Inferior parietal cortex (tissue), 1 donor: ENCODE results near the gene SLC16A2.
"Not testable (repeated sequence)": the region's sequence is repeated elsewhere in the genome, so short reads cannot be mapped to it uniquely, and the experiment has no call there.

ENCODE experiments used
- DNase-seq: peaks from one replicate; pipeline ENCODE4 v3.0.0-alpha.2; 2016; ENCODE audit errors: extremely low spot score

Gene SLC16A2

DNA sequence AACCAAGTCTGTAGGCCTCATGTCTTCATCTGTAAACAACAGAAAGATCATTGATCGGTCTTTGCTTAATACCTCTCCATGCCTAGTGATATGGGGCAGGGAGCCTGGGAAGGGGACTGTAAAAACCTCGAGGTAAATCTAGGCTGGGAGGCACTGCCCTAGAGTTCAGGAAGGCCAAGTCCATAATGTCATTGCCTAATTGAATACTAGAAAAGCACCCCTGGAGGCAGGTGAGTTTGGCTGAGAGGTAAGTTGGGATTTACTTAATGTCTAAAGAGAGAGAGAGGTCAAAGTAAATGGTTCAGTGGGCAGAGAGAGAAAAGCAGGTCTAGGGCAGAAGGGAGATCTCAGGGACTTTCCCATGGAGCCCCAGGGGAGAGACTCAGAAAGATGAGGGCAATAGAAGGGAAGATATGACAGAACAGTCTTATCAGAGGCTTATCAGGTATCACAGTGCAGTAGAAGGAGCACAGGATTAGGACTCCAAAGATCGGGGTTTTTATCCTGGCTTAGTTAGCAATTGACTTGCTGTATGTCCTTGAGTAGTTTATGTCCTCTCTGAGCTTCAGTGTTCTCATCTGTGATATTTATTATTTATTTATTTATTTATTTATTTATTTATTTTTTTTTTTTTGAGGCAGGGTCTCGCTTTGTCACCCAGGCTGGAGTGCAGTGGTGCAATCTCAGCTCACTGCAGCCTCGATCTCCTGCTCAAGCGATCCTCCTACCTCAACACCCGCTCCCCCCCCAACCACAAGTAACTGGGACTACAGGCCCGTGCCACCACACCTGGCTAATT lies 85.2 kb downstream of the SLC16A2 start:
- no peak for DNase-seq

DNA sequence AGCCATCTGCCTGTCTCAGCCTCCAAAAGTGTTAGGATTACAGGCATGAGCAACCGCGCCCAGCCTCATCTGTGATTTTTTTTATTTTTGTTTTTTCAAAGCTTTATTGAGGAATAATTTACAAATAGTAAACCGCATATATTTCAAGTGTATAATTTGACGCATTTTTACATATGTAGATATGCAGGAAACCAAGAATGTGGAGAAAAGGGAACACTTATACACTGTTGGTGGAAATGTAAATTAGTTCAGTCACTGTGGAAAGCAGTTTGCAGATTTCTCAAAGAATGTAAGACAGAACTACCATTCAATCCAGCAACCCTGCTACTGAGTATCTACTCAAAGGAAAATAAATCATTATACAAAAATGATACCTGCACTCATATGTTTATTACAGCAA lies 85.9 kb downstream of the SLC16A2 start:
- DNase-seq, result no peak

DNA sequence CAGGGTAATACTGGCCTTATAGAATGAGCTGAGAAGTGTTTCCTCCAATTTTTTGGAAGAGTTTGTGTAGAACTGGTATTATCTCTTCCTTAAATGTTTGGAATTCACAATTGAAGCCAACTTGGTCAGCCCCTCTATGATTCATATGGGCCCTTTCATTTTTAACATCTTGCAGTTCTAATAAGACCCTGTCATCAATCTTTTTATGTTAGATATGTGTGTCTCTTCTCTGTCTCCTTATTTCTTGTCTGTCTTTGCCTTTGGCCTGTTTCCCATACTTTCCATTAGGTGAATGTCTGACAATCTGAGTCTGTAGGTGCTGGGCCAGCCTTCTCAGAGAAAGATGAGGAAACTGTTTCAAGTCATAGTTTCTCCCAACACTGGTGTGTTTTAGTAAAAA lies 88.7 kb downstream of the SLC16A2 start:
- DNase-seq, result no peak

DNA sequence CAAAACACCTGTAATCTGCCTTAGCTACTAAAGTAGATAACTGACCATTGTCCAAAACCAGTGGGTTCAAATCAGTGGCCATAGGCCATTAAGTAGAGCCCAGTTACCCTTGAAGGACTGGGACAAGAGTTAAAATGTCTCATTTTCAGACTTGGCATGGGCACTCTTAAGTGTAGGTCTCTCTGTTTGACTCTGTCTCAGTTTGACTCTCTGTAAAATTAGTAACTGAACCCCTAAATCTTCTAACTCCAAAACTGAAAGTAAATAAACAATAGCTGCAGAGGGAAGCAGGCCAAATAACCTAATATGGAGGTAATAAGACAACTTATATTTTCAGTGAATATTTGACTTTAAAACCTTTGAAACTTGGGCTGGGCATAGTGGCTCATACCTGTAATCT lies 89.1 kb downstream of the SLC16A2 start:
- no peak for DNase-seq

DNA sequence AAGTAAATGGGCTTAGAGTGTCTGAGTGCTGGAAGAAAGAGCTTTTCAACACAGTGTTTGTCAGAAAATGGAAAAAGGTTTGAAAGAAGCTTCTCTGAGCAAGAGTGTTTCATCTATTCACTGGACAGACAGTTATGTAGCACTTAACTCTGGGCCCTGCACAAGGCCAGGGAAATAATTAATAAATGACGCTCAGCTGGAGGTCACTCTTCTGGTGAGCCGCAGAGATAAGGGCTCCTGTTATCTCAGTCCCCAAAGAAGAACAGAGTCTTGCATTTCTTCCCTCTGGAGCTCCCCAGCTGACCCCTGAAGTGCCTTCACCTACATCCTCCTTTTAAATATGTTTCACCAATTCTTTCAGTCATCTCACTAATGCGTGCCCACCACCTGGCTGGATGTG lies 90.4 kb downstream of the SLC16A2 start:
- DNase-seq, result no peak

DNA sequence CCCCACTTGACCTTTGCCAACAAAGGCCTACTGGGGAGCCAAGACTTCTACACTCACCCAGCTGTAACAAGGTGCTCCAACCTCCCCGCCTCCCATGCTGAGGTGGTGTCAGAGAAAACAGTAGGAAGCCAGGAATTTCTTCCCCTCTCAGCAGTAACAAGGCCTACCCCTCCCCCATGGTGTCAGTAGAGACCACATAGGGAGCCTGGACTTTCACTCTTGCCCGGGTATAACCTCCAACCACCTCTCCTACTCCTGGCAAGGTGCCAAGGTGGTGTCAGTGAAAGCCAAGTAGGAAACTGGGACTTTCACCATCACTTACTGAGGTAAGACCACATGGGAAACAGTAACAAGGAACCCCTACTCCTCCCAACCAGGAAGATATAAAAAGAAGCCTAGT lies 93.1 kb downstream of the SLC16A2 start:
- no peak for DNase-seq

DNA sequence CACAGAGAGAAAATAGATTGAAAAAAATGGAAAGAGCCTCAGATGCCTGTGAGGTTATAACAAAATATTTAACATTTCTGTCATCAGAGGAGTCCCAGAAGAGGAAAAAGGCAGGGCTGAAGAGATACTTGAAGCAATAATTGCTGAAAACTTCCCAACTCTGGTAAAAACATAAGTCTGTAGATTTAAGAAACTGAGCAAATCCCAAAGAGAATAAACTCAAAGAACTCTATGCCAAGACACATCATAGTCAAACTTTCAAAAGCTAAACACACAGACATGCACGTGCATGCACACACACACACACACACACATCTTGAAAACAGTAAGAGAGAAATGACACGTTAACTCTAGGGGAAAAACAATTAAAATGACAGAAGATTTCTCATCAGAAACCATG lies 94.1 kb downstream of the SLC16A2 start:
- no peak for DNase-seq

DNA sequence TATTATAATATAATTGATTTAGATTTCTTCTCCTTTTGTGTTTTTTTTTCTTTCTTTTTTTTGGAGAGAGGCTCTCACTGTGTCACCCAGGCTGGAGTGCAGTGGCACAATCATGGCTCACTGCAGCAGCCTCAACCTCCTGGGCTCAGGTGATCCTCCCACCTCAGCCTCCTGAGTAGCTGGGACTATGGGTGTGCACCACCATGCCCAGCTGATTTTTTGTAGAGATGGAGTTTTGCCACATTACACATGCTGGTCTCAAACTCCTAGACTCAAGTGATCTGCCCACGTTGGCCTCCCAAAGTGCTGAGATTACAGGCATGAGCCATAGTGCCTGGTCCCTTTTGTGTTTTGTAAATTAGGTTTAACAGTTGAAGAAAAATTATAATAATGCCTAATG lies 94.7 kb downstream of the SLC16A2 start:
- DNase-seq, result not testable (repeated sequence)

DNA sequence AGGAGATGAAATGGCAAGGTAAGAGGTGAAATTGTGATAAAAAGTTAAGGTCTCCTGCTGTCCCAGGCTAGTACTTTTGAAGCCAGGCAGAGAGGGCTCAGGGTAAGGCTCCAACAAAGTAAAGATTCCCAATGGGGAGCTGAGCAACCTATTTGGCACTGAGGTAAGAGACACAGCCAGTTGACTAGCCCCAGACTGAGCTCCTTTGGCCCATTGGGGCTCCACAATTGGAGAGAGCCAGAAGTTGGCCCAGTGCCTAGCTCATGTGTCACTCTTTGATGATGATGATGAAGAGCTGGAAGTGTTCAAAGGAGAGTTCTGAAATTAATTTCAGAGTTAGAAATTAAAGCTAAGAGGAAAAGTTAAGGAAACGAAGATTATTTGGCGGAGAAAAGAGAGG lies 98.6 kb downstream of the SLC16A2 start:
- DNase-seq, result no peak

DNA sequence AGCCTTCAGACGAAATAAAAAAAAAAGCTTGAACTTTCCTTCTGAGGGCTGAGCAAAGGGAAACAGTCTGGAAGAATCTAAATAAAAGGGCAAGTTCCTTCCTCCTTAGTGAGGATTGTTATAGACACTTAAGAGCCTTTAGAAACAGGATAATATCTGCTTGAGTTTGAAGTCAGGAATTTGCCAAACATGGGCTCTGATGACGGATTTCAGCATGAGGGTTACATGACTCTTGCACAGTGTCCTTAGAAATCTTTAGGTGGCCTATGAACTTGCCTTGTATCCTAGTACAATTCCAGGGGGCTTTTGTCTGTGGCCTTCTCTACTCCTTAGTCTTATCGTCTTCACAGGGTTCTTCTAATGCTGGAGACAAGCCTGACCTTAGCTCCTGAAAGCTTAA lies 99.0 kb downstream of the SLC16A2 start:
- no peak for DNase-seq

DNA sequence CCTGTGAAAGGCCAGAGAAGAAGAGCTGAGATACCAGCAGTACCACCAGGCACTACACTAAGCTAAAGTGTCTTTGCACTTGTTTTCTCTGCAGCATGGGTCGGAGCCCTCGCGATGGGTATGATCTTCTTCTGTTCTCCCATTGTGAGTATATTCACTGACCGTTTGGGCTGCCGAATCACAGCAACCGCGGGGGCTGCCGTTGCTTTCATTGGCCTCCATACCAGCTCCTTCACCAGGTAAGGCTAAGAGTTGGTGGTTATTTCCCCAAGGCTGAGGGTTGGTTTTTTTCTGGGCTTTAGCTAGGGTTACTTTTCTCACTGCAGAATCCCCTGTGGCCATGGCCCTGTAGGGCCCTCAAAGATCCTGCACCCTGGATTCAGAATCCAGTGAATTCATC lies 99.6 kb downstream of the SLC16A2 start:
- DNase-seq, result no peak

DNA sequence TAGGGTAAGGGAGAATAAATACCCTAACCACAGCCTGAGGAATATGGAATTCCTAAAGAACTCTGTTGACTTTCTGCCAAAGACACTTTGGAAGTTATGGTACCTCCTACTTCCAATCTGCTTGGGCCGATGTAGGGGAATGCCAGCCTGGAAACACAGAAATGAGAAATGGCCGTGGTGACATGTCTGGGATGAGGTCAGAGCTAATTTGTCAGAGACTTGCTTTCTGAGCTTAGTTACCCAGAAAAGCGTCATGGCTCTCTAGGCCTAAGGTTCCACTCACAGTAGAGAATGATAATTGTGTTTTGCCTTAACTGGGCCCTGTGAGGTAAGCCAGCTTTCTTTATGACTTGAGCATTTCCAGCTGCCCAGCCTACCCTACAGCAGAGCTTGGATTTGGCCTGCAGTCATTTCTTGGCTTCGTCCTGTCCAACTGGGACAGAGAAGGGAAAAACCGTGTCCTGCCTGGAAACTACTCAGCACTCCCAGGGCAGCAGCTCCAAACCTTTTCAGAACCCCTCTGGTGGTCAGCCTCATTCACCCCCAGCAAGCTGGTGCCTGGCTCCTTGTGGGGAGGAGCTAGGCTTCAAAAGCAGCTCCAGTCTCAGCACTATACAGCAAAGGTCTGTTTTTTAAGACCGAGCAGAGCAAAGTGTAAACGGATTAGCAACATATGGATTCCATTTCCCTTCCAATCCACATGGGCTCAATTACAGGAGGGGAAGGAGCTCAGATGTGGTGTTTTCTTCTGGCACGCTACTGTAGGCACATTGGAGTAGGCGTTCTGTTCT lies 100.9 kb downstream of the SLC16A2 start:
- no peak for DNase-seq

DNA sequence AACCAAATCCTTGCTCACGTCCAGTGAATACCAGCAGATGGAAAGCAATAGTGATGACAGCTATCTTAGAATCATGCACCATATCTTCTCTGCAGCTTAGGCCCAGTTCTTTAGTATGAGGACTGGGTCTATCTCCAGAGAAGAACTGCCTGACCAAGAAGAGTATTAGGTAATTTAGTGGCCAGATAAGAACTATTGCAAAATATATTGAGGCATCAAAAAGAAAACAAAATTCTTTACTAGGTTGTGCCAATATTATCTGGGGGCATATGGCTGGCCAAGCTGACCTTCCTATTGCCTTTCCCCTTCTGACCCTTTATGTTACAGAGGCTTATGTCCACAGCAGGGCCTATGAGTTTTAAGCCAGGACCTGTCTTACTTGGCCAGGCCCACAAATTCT lies 101.9 kb downstream of the SLC16A2 start:
- DNase-seq, result no peak

DNA sequence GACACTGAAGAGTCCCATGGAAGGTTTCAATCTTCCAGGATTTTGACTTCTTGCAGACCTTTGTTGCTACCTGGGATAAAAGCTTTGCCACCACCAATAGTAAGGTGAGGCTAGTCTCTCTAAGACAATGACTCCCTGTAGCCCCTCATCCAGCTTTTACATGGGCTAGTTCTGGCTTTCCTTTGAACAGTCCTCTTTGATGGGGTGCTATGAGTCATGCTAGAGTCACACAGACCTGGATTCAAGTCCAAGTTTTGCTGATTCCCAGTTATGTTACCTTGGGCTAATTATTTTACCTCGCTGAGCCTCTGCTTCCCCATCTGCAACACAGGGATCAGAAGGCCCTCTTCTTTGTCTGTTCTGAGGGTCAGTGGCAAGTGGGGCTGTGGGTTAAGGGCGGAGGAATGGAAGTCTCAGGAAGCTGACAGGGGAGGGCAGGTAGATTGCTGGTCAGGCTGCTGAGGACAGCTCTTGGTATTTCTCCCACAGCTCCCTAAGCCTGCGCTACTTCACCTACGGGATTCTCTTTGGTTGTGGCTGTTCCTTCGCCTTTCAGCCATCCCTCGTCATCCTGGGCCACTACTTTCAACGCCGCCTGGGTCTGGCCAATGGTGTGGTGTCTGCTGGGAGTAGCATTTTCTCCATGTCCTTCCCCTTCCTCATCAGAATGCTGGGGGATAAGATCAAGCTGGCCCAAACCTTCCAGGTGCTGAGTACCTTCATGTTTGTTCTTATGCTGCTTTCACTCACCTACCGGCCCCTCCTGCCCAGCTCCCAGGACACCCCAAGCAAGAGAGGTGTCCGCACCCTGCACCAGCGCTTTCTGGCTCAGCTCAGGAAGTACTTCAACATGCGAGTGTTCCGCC lies 102.8 kb downstream of the SLC16A2 start:
- DNase-seq, result no peak

DNA sequence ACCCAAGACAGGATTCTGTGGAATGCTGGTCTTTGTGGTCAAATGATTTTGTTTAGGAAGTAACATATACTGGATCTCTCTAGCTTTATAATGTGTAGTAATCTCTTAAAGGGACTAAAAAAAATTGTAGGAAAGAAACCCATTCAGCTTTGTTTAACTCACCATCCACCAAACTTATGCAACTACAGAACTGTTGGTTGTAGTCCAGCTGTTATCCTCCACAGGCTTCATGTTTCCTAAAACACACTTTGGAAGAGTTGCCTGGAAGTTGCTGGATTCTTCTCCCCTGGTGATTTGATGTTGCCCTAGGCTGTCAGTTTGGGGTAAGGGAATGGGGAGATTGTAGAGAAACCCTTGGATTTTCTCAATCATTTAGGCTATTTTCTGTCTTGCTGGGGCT lies 103.8 kb downstream of the SLC16A2 start:
- no peak for DNase-seq

DNA sequence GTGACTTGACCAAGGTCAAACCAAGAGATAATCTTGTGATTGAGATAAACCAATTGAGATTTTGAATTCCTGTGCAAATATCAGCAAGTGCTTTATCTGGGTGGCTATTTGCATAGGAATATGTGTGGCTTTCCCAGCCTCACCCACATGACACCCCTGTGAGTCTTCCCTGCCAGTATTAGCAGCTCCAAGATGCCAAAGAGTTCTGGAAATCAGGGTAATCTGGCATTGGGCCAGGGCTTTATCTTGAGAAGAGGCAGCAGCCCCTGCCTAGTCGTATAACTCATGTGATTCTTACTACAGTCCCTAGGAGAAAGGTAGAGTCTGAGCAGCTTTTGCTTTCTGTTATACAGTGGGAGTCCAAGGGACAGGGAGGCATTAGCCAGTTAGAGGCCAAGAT lies 105.5 kb downstream of the SLC16A2 start:
- no peak for DNase-seq

DNA sequence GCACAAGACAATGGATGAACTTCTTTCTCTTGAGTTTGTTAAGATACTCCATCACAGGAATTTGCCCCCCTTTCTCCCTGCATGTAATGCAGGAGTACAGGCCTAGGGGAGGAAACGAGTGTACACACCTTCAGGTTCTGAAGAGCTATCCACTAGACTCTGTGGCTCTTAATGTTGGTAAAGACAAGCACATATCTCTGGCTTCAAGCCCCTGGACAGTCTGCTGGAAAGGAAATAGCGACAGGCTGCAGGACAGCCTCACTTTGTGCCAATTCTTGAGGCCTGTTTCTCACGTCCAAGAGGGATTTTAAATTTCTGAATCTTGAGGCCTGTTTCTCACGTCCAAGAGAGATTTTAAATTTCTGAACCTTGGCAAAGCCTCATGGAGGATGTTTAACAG lies 106.1 kb downstream of the SLC16A2 start:
- no peak for DNase-seq

DNA sequence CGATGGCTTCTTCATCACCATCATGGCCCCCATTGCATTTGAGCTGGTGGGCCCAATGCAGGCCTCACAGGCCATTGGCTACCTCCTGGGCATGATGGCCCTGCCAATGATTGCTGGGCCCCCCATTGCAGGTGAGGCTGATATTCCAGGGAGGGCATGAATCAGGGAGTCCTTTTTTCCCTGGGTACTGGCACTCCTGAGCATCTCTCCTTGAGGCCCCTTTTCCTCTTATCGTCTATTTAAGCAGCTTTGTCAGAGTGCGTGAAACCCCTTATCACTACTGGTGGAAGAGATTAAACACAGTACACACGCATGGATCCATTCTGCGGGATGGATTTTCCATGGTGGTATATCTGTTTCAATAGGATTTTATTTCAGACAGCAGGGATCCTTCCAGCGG lies 108.0 kb downstream of the SLC16A2 start:
- no peak for DNase-seq

DNA sequence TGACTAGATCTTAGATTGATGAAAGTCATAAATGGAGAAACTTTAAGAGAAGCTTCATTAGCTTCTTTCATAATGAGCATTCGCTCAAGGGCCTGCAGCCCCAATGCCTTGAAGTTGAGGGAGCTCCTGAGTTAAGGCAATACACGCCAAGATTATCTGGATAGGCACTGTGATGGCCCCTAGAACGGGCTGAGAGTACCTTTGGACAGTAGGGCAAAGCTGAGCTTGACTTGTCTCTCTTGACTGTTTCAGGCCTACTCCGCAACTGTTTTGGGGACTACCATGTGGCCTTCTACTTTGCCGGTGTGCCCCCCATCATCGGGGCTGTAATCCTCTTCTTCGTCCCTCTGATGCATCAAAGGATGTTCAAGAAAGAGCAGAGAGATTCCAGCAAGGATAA lies 109.8 kb downstream of the SLC16A2 start:
- no peak for DNase-seq

DNA sequence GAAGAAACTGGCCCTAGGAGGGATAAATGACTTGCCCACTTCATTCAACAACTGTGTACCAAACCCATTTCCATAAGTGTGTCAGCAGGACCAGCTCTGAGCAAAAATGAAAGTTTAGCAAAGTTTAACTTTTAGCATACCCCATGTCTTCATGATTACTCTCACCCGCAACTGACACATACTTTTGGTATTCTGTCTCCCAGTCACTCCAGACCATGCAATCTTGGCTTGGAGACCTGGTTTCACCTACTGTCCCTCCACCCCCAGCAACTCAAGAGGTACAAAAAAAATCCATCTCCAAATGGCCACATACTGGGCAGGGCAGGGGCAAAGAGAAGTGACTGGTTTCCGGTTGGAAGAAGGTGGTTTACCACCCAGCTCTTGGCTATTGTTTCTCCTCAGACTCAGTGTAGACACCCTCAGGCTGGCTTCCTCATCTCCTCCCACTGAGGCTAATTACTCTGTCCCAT lies 113.3 kb downstream of the SLC16A2 start:
- no peak for DNase-seq

DNA sequence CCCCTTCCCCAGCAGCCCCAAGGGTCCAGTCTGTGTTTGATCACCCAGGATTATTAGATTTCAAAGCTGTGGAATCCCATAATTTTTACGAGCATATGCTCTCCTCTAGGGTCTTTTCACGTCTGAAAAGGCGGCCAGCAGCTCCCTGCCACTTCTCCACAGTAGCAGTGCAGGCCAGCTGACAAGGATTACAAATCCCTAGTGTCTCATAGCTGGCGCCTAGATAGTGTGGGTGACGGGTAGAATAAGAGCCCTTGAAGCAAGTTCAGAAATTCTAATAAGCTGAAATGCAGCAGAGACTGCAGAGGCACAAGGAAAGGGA lies 113.8 kb downstream of the SLC16A2 start:
- DNase-seq, result no peak

DNA sequence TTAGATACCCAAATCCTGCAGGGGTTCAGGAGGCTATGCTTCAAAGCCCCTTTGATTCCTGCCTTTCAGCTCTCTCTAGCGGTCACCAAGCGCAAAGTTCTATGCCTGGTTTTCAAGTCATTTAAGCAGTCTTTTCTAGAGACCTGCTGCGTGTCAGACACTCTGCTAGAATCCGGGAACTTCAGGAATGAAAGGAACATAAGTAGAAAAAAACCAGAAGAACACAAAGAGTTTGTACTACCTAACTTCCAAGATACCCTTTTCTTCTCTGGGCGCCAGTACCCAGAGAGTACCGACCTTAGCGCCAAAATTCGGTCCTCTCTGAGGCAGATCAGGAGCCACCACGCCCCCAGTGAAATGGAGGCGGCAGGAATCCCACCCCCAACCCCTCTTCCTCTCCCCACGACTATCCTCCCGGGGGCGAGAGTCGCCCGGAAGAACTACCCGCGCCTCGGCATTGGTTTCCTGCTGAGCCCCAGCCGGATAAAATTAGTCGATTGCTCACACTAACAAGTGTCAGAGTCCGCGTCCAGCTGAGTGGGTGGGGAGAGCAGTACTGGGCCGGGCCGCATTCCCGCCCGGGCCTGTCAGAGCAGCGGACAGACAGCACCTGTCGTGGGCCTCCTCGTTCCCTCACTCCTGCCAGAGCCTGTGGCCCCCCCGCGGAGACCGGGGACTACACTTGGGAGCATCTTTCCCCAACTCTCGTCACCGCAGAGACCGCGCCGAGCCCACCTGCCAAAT lies 114.3 kb downstream of the SLC16A2 start:
- DNase-seq, result peak; percentile 57
